CD14-positive monocyte (primary cell): ENCODE results near the gene ERLEC1. TPM values are rescaled to one million over a fixed set of nuclear protein-coding genes. Genes with fewer than 3 reads are reported as not detected.

Experiments
- DNase-seq, 3 donors: peaks; one replicate each; pipeline ENCODE4 v3.0.0-alpha.2; 2011 to 2022
- H2AFZ ChIP-seq: 2 replicates; pipeline ENCODE4 v1.6.0; 2012; ENCODE audit warnings: mild to moderate bottlenecking, low read depth, low read length, inconsistent platforms; ENCODE audit not compliant: insufficient read depth, poor library complexity, severe bottlenecking
- H3K27ac ChIP-seq, 2 donors: 1 replicate in 1 of 2; 2 replicates in 1 of 2; pipeline ENCODE4 v1.5.1; 2012 to 2013; ENCODE audit warnings: low read length in 2 of 2, control low read depth in 1 of 2, inconsistent platforms in 1 of 2, low read depth in 1 of 2, mild to moderate bottlenecking in 1 of 2
- H3K27me3 ChIP-seq, 2 donors: one replicate each; pipeline versions ENCODE4 v1.6.0 to v1.6.1; 2011 to 2013; ENCODE audit warnings: low read length in 2 of 2; ENCODE audit not compliant: control insufficient read depth in 2 of 2, insufficient read depth in 2 of 2
- H3K36me3 ChIP-seq, 2 donors: replicated peaks in 1 of 2; 1 replicate in 1 of 2; 2 replicates in 1 of 2; pipeline versions ENCODE4 v1.5.1 to v1.6.1; 2012 to 2013; ENCODE audit warnings: low read length in 2 of 2, control low read depth in 1 of 2, inconsistent platforms in 1 of 2, mild to moderate bottlenecking in 1 of 2; ENCODE audit not compliant: insufficient read depth in 2 of 2, control insufficient read depth in 1 of 2
- H3K4me1 ChIP-seq, 2 donors: 1 replicate in 1 of 2; 2 replicates in 1 of 2; pipeline versions ENCODE4 v1.5.1 to v1.6.1; 2012 to 2013; ENCODE audit warnings: low read length in 2 of 2, control low read depth in 1 of 2, inconsistent platforms in 1 of 2, mild to moderate bottlenecking in 1 of 2, moderate library complexity in 1 of 2; ENCODE audit not compliant: insufficient read depth in 2 of 2, control insufficient read depth in 1 of 2
- H3K4me2 ChIP-seq: replicated peaks from 2 replicates; pipeline ENCODE3; 2012; ENCODE audit warnings: low read length, moderate library complexity, mild to moderate bottlenecking; ENCODE audit not compliant: poor library complexity, severe bottlenecking; ENCODE audit errors: extremely low read depth
- H3K4me3 ChIP-seq, 3 experiments: fragments of 200-600 bp in 1 of 3; sonication (generic) in 1 of 3; replicated peaks in 1 of 3; 1 replicate in 2 of 3; 2 replicates in 1 of 3; pipeline ENCODE4 v1.5.1; 2011 to 2013; ENCODE audit warnings: low read length in 3 of 3, mild to moderate bottlenecking in 3 of 3, control low read depth in 2 of 3, low read depth in 2 of 3, inconsistent platforms in 1 of 3, moderate library complexity in 1 of 3
- H3K79me2 ChIP-seq: 2 replicates; pipeline ENCODE4 v1.6.0; 2012; ENCODE audit warnings: mild to moderate bottlenecking, control low read depth, inconsistent platforms, low read length, moderate library complexity; ENCODE audit not compliant: insufficient read depth
- H3K9ac ChIP-seq: 2 replicates; pipeline ENCODE4 v1.6.0; 2017; ENCODE audit warnings: low read length, mild to moderate bottlenecking; ENCODE audit not compliant: insufficient read depth, poor library complexity, severe bottlenecking
- H3K9me3 ChIP-seq, 2 donors: replicated peaks in 1 of 2; 1 replicate in 1 of 2; 2 replicates in 1 of 2; pipeline versions ENCODE4 v1.5.1 to v1.6.1; 2012 to 2013; ENCODE audit warnings: low read length in 2 of 2, control low read depth in 1 of 2; ENCODE audit not compliant: control insufficient read depth in 1 of 2, insufficient read depth in 1 of 2
- H4K20me1 ChIP-seq: 2 replicates; pipeline ENCODE4 v1.6.0; 2012; ENCODE audit warnings: mild to moderate bottlenecking, low read length, control low read depth, moderate library complexity; ENCODE audit not compliant: insufficient read depth
- H3K27ac Mint-ChIP-seq, 7 donors: one replicate each; pipeline ENCODE4 v1.8.0; 2020; ENCODE audit warnings: mild to moderate bottlenecking in 7 of 7, mixed read lengths in 7 of 7, moderate library complexity in 6 of 7, inconsistent platforms in 2 of 7
- H3K27me3 Mint-ChIP-seq, 3 donors: one replicate each; pipeline ENCODE4 v1.8.0; 2021 to 2022; ENCODE audit warnings: low read depth in 3 of 3, mild to moderate bottlenecking in 3 of 3, mixed read lengths in 3 of 3, moderate library complexity in 3 of 3, inconsistent platforms in 1 of 3
- H3K36me3 Mint-ChIP-seq, 2 donors: one replicate each; pipeline ENCODE4 v1.8.0; 2020; ENCODE audit warnings: mixed read lengths in 2 of 2, inconsistent platforms in 1 of 2, mild to moderate bottlenecking in 1 of 2
- H3K4me1 Mint-ChIP-seq: one replicate; pipeline ENCODE4 v1.8.0; 2020; ENCODE audit warnings: mild to moderate bottlenecking, mixed read lengths
- H3K4me3 Mint-ChIP-seq, 2 donors: one replicate each; pipeline ENCODE4 v1.8.0; 2020; ENCODE audit warnings: mild to moderate bottlenecking in 2 of 2, mixed read lengths in 2 of 2, moderate library complexity in 1 of 2
- H3K9me3 Mint-ChIP-seq, 7 donors: one replicate each; pipeline ENCODE4 v1.8.0; 2020 to 2022; ENCODE audit warnings: mixed read lengths in 7 of 7, mild to moderate bottlenecking in 6 of 7, moderate library complexity in 6 of 7, inconsistent platforms in 2 of 7
- CTCF ChIP-seq: fragments of 200-600 bp; IDR thresholded peaks from one replicate; pipeline ENCODE4 v1.8.0; 2022; ENCODE audit warnings: antibody characterized with exemption, mild to moderate bottlenecking
- WGBS: methylation state at CpG from one replicate; pipeline ENCODE4 v1.1.5; 2013; ENCODE audit warnings: missing lambda C conversion rate; ENCODE audit not compliant: insufficient coverage; 5-methylcytosine and 5-hydroxymethylcytosine counted together
- intact Hi-C, 2 donors: fragments of 100-400 bp; cut with micrococcal nuclease; formaldehyde crosslinking; loops; one replicate each; pipeline versions ENCODE4 v1.15.0 to v1.15.1; 2023
- polyA plus RNA-seq, 3 donors: library from polyadenylated mRNA; depleted of rRNA in 1 of 3; unstranded in 2 of 3; stranded (reverse) in 1 of 3; fragments of 300-500 nt in 2 of 3; fragments of >200 nt in 1 of 3; fragmentation: Illumina TruSeq in 2 of 3; gene quantifications; 1 replicate in 2 of 3; 2 replicates in 1 of 3; pipeline ENCODE4 v1.2.3, GENCODE V29; 2012 to 2021

Gene ERLEC1
- polyA plus RNA-seq, 3 donors, result 11.4 to 23.8 (median 23.7) TPM

- no peaks in the 10 kb centered on the region for H3K27me3 ChIP-seq
- H4K20me1 ChIP-seq, result peaks cover 6% of the 10 kb centered on the region
- peak overlapping the region; percentile 91 for H2AFZ ChIP-seq
- peaks cover 0 to 2% (median 0%) of the 10 kb centered on the region in 7 donors for H3K9me3 Mint-ChIP-seq
- H3K36me3 ChIP-seq, result no peaks in the 10 kb centered on the region
- TF ChIP-seq CTCF, result no peak
- no peaks in the 10 kb centered on the region for H3K27me3 Mint-ChIP-seq
- peaks cover 23 to 33% of the 10 kb centered on the region in 2 donors for H3K4me1 ChIP-seq
- H3K4me3 ChIP-seq, result peak overlapping the region; percentile 96 to 98 (median 96)
- H3K4me3 Mint-ChIP-seq, result peak overlapping the region; percentile 96 to 99
- peak; percentile 8 to 26 (median 19) for DNase-seq
- H3K79me2 ChIP-seq, result peaks cover 99% of the 10 kb centered on the region
- H3K9ac ChIP-seq, result peak overlapping the region; percentile 83
- H3K36me3 Mint-ChIP-seq, result peaks cover 2% of the 10 kb centered on the region in 2 donors
- intact Hi-C loops, result no loop called here
- H3K4me1 Mint-ChIP-seq, result peaks cover 42% of the 10 kb centered on the region
- peak overlapping the region; percentile 85 to 98 (median 94) for H3K27ac Mint-ChIP-seq
- H3K9me3 ChIP-seq, result no peaks in the 10 kb centered on the region
- peak overlapping the region; percentile 79 to 91 for H3K27ac ChIP-seq
- peak overlapping the region; percentile 98 for H3K4me2 ChIP-seq
- WGBS, result under 1% methylated on average over 10 of the region's 17 CpGs
Measured at GRCh38 chr2:53787614-53788289, 908 bp downstream of the ERLEC1 start.

- Mint-ChIP-seq H3K27ac (no peak overlapping the region), H3K36me3 (peaks cover 28 to 39% of the 10 kb centered on the region in 2 donors), H3K9me3 (no peaks in the 10 kb centered on the region), H3K4me3 (no peak overlapping the region), H3K4me1 (peaks cover 7% of the 10 kb centered on the region), H3K27me3 (no peaks in the 10 kb centered on the region)
- intact Hi-C loops, result no loop called here
- no peak for DNase-seq
- TF ChIP-seq CTCF, result no peak
- Histone ChIP-seq H3K27me3 (no peaks in the 10 kb centered on the region), H3K9ac (no peak overlapping the region), H3K4me2 (no peak overlapping the region), H3K4me1 (peaks cover 3 to 4% of the 10 kb centered on the region in 2 donors), H3K27ac (no peak overlapping the region), H3K36me3 (peaks cover 32 to 44% of the 10 kb centered on the region in 2 donors), H3K4me3 (no peak overlapping the region), H2AFZ (no peak overlapping the region), H3K9me3 (no peaks in the 10 kb centered on the region), H4K20me1 (peaks cover 6% of the 10 kb centered on the region), H3K79me2 (peaks cover 55% of the 10 kb centered on the region)
- WGBS, result no CpG with 5 or more reads among the region's 3 CpGs
Measured at GRCh38 chr2:53793261-53793660, 6.4 kb downstream of the ERLEC1 start.
